ENCODE measurements around the gene NSD2.
"Not testable (repeated sequence)": the region's sequence is repeated elsewhere in the genome, so short reads cannot be mapped to it uniquely, and the experiment has no call there.

NSD2 gene

GRCh38 chr4:1833307-1834046 lies 37.7 kb upstream of the NSD2 start:
- H3K9ac ChIP-seq (ENCODE audit: low read length) = no peak overlapping the region
- peaks cover 64 to 71% of the 10 kb centered on the region in 2 experiments for H3K36me3 ChIP-seq (ENCODE audit: control insufficient read depth in 1 of 2, insufficient read depth in 2 of 2, low read depth in 1 of 2, low read length in 2 of 2)
- H3K4me2 ChIP-seq (ENCODE audit: low read length, poor library complexity, severe bottlenecking) = no peak overlapping the region
- H3K4me1 ChIP-seq (ENCODE audit: control insufficient read depth, insufficient read depth, low read depth, low read length) = peaks cover 25% of the 10 kb centered on the region
- no peaks in the 10 kb centered on the region for H3K27me3 ChIP-seq (ENCODE audit: control insufficient read depth in 1 of 2, insufficient read depth in 1 of 2, low read length in 2 of 2)
- H3K4ac ChIP-seq (ENCODE audit: low read depth in 1 of 2, low read length in 2 of 2) = no peak overlapping the region
- DNase-seq = no peak
- no peak overlapping the region for H2BK12ac ChIP-seq (ENCODE audit: low read length in 2 of 2)
- H2AK5ac ChIP-seq (ENCODE audit: low read length, severe bottlenecking) = no peak overlapping the region
- peaks cover 28% of the 10 kb centered on the region for H3K79me1 ChIP-seq (replicated peaks; ENCODE audit: low read length, poor library complexity, severe bottlenecking)
- no peak overlapping the region for H3K27ac ChIP-seq (ENCODE audit: low read length, poor library complexity, severe bottlenecking)
- H4K8ac ChIP-seq (ENCODE audit: low read length) = no peak overlapping the region
- H2AFZ ChIP-seq (ENCODE audit: low read depth, low read length) = no peak overlapping the region
- H3K18ac ChIP-seq (ENCODE audit: low read depth in 1 of 2, low read length in 2 of 2) = no peak overlapping the region
- WGBS = 94% methylated on average over 14 of the region's 14 CpGs
- no peaks in the 10 kb centered on the region for H3K9me3 ChIP-seq (ENCODE audit: control insufficient read depth, low read length)
- no peak overlapping the region for H4K91ac ChIP-seq (ENCODE audit: low read length)
- H2BK120ac ChIP-seq (ENCODE audit: low read depth, low read length) = no peak overlapping the region
- no peak overlapping the region for H2BK15ac ChIP-seq (ENCODE audit: low read depth, poor library complexity, severe bottlenecking)
- no peak overlapping the region for H3K4me3 ChIP-seq (ENCODE audit: insufficient read depth in 1 of 2, low read depth in 1 of 2, low read length in 2 of 2)
- H2BK5ac ChIP-seq (ENCODE audit: low read depth, low read length, poor library complexity, severe bottlenecking) = no peak overlapping the region
- H3K23ac ChIP-seq (ENCODE audit: low read length in 2 of 2) = no peak overlapping the region
- no peak overlapping the region for H3K14ac ChIP-seq (ENCODE audit: low read length in 2 of 2)

GRCh38 chr4:1834047-1834775 lies 37.0 kb upstream of the NSD2 start:
- H3K23ac ChIP-seq (ENCODE audit: low read length in 2 of 2) = no peak overlapping the region
- no peak overlapping the region for H3K4me3 ChIP-seq (ENCODE audit: insufficient read depth in 1 of 2, low read depth in 1 of 2, low read length in 2 of 2)
- H3K27me3 ChIP-seq (ENCODE audit: control insufficient read depth in 1 of 2, insufficient read depth in 1 of 2, low read length in 2 of 2) = no peaks in the 10 kb centered on the region
- H3K79me1 ChIP-seq (replicated peaks; ENCODE audit: low read length, poor library complexity, severe bottlenecking) = peaks cover 30% of the 10 kb centered on the region
- H3K4me1 ChIP-seq (ENCODE audit: control insufficient read depth, insufficient read depth, low read depth, low read length) = peaks cover 25% of the 10 kb centered on the region
- H3K9ac ChIP-seq (ENCODE audit: low read length) = no peak overlapping the region
- H2BK15ac ChIP-seq (ENCODE audit: low read depth, poor library complexity, severe bottlenecking) = no peak overlapping the region
- no peak for DNase-seq
- no peak overlapping the region for H3K18ac ChIP-seq (ENCODE audit: low read depth in 1 of 2, low read length in 2 of 2)
- 87% methylated on average over 21 of the region's 21 CpGs for WGBS
- H4K8ac ChIP-seq (ENCODE audit: low read length) = no peak overlapping the region
- no peak overlapping the region for H2BK12ac ChIP-seq (ENCODE audit: low read length in 2 of 2)
- H2AK5ac ChIP-seq (ENCODE audit: low read length, severe bottlenecking) = no peak overlapping the region
- no peak overlapping the region for H4K91ac ChIP-seq (ENCODE audit: low read length)
- H3K36me3 ChIP-seq (ENCODE audit: control insufficient read depth in 1 of 2, insufficient read depth in 2 of 2, low read depth in 1 of 2, low read length in 2 of 2) = peaks cover 68 to 79% of the 10 kb centered on the region in 2 experiments
- no peak overlapping the region for H2BK120ac ChIP-seq (ENCODE audit: low read depth, low read length)
- H2BK5ac ChIP-seq (ENCODE audit: low read depth, low read length, poor library complexity, severe bottlenecking) = no peak overlapping the region
- H3K14ac ChIP-seq (ENCODE audit: low read length in 2 of 2) = no peak overlapping the region
- H3K4me2 ChIP-seq (ENCODE audit: low read length, poor library complexity, severe bottlenecking) = no peak overlapping the region
- no peaks in the 10 kb centered on the region for H3K9me3 ChIP-seq (ENCODE audit: control insufficient read depth, low read length)
- H2AFZ ChIP-seq (ENCODE audit: low read depth, low read length) = no peak overlapping the region
- peak overlapping the region; percentile 21 for H3K27ac ChIP-seq (ENCODE audit: low read length, poor library complexity, severe bottlenecking)
- no peak overlapping the region for H3K4ac ChIP-seq (ENCODE audit: low read depth in 1 of 2, low read length in 2 of 2)

GRCh38 chr4:1835836-1836235 lies 35.4 kb upstream of the NSD2 start:
- over 99% methylated on average over 6 of the region's 8 CpGs for WGBS
- not testable (repeated sequence) for H3K18ac ChIP-seq (ENCODE audit: low read depth in 1 of 2, low read length in 2 of 2)

GRCh38 chr4:1836650-1837049 lies 34.5 kb upstream of the NSD2 start:
- Histone ChIP-seq H3K27ac (ENCODE audit: low read length, poor library complexity, severe bottlenecking) (no peak overlapping the region), H2BK12ac (ENCODE audit: low read length in 2 of 2) (no peak overlapping the region), H3K9ac (ENCODE audit: low read length) (no peak overlapping the region), H3K4me3 (ENCODE audit: insufficient read depth in 1 of 2, low read depth in 1 of 2, low read length in 2 of 2) (no peak overlapping the region), H3K9me3 (ENCODE audit: control insufficient read depth, low read length) (no peaks in the 10 kb centered on the region), H2AFZ (ENCODE audit: low read depth, low read length) (no peak overlapping the region), H3K79me1 (replicated peaks; ENCODE audit: low read length, poor library complexity, severe bottlenecking) (peaks cover 30% of the 10 kb centered on the region), H3K4me2 (ENCODE audit: low read length, poor library complexity, severe bottlenecking) (no peak overlapping the region), H3K4ac (ENCODE audit: low read depth in 1 of 2, low read length in 2 of 2) (no peak overlapping the region), H3K18ac (ENCODE audit: low read depth in 1 of 2, low read length in 2 of 2) (no peak overlapping the region), H3K4me1 (ENCODE audit: control insufficient read depth, insufficient read depth, low read depth, low read length) (peaks cover 26% of the 10 kb centered on the region), H3K27me3 (ENCODE audit: control insufficient read depth in 1 of 2, insufficient read depth in 1 of 2, low read length in 2 of 2) (no peaks in the 10 kb centered on the region), H2AK5ac (ENCODE audit: low read length, severe bottlenecking) (peak overlapping the region; percentile 30), H2BK5ac (ENCODE audit: low read depth, low read length, poor library complexity, severe bottlenecking) (no peak overlapping the region), H2BK15ac (ENCODE audit: low read depth, poor library complexity, severe bottlenecking) (no peak overlapping the region), H3K36me3 (ENCODE audit: control insufficient read depth in 1 of 2, insufficient read depth in 2 of 2, low read depth in 1 of 2, low read length in 2 of 2) (peaks cover 71 to 84% of the 10 kb centered on the region in 2 experiments), H3K23ac (ENCODE audit: low read length in 2 of 2) (no peak overlapping the region), H4K91ac (ENCODE audit: low read length) (no peak overlapping the region), H2BK120ac (ENCODE audit: low read depth, low read length) (no peak overlapping the region), H4K8ac (ENCODE audit: low read length) (no peak overlapping the region), H3K14ac (ENCODE audit: low read length in 2 of 2) (no peak overlapping the region)
- no peak for DNase-seq
- 98% methylated on average over 6 of the region's 7 CpGs for whole genome bisulfite sequencing

More at GRCh38 chr4:1835836-1836235, 35.4 kb upstream of the NSD2 start:
- not testable (repeated sequence) for H2BK120ac ChIP-seq (ENCODE audit: low read depth, low read length); H2BK5ac ChIP-seq (ENCODE audit: low read depth, low read length, poor library complexity, severe bottlenecking); H4K8ac ChIP-seq (ENCODE audit: low read length); H2BK12ac ChIP-seq (ENCODE audit: low read length in 2 of 2); H3K14ac ChIP-seq (ENCODE audit: low read length in 2 of 2); DNase-seq; H4K91ac ChIP-seq (ENCODE audit: low read length); H3K4ac ChIP-seq (ENCODE audit: low read depth in 1 of 2, low read length in 2 of 2); H3K27me3 ChIP-seq (ENCODE audit: control insufficient read depth in 1 of 2, insufficient read depth in 1 of 2, low read length in 2 of 2); H3K27ac ChIP-seq (ENCODE audit: low read length, poor library complexity, severe bottlenecking); H3K9ac ChIP-seq (ENCODE audit: low read length); H3K4me2 ChIP-seq (ENCODE audit: low read length, poor library complexity, severe bottlenecking); H2BK15ac ChIP-seq (ENCODE audit: low read depth, poor library complexity, severe bottlenecking); H3K9me3 ChIP-seq (ENCODE audit: control insufficient read depth, low read length); H3K23ac ChIP-seq (ENCODE audit: low read length in 2 of 2); H2AFZ ChIP-seq (ENCODE audit: low read depth, low read length); H2AK5ac ChIP-seq (ENCODE audit: low read length, severe bottlenecking); H3K4me3 ChIP-seq (ENCODE audit: insufficient read depth in 1 of 2, low read depth in 1 of 2, low read length in 2 of 2)
- Histone ChIP-seq H3K79me1 (replicated peaks; ENCODE audit: low read length, poor library complexity, severe bottlenecking) (peaks cover 38% of the 10 kb centered on the region), H3K4me1 (ENCODE audit: control insufficient read depth, insufficient read depth, low read depth, low read length) (peaks cover 23% of the 10 kb centered on the region), H3K36me3 (ENCODE audit: control insufficient read depth in 1 of 2, insufficient read depth in 2 of 2, low read depth in 1 of 2, low read length in 2 of 2) (peaks cover 71 to 87% of the 10 kb centered on the region in 2 experiments)
